Muscle of leg (tissue), 11 donors: Measurements from ENCODE around the gene NKD1. TPM values are rescaled to one million over a fixed set of nuclear protein-coding genes. Genes with fewer than 3 reads are reported as not detected.

Experiments
- DNase-seq: peaks from one replicate; pipeline ENCODE4 v3.0.0; 2013
- H3K27ac ChIP-seq: one replicate; pipeline ENCODE4 v1.5.1; 2013; ENCODE audit warnings: mild to moderate bottlenecking, low read length, control low read depth
- H3K27me3 ChIP-seq: one replicate; pipeline ENCODE4 v1.6.1; 2013; ENCODE audit warnings: low read length; ENCODE audit not compliant: control insufficient read depth, insufficient read depth
- H3K36me3 ChIP-seq: one replicate; pipeline ENCODE4 v1.6.1; 2013; ENCODE audit warnings: low read length; ENCODE audit not compliant: control insufficient read depth, insufficient read depth
- H3K4me1 ChIP-seq: one replicate; pipeline ENCODE4 v1.6.1; 2013; ENCODE audit warnings: low read length; ENCODE audit not compliant: control insufficient read depth, insufficient read depth
- H3K4me3 ChIP-seq: one replicate; pipeline ENCODE4 v1.5.1; 2013; ENCODE audit warnings: low read length, control low read depth
- H3K9me3 ChIP-seq: replicated peaks from 2 replicates; pipeline ENCODE4 v1.6.1; 2013; ENCODE audit warnings: low read depth, low read length; ENCODE audit not compliant: control insufficient read depth
- WGBS: methylation state at CpG from one replicate; pipeline ENCODE4 v1.1.5; 2013; ENCODE audit warnings: missing lambda C conversion rate; ENCODE audit not compliant: insufficient coverage; 5-methylcytosine and 5-hydroxymethylcytosine counted together
- polyA plus RNA-seq, 8 donors: library from polyadenylated mRNA; unstranded; fragments of 120-200 nt; gene quantifications; one replicate each; pipeline versions ENCODE4 v1.2.1 to v1.2.3, GENCODE V29; 2013; ENCODE audit warnings: inconsistent platforms in 1 of 8, low replicate concordance in 1 of 8; ENCODE audit not compliant: insufficient read length in 8 of 8, insufficient read depth in 1 of 8
- total RNA-seq: library from RNA; stranded (reverse); fragments of 120-200 nt; gene quantifications from one replicate; pipeline ENCODE4 v1.2.4, GENCODE V29; 2013

NKD1 gene
- total and polyA plus RNA-seq, 9 donors: 2.8 to 7.7 (median 4.5) TPM

DNA sequence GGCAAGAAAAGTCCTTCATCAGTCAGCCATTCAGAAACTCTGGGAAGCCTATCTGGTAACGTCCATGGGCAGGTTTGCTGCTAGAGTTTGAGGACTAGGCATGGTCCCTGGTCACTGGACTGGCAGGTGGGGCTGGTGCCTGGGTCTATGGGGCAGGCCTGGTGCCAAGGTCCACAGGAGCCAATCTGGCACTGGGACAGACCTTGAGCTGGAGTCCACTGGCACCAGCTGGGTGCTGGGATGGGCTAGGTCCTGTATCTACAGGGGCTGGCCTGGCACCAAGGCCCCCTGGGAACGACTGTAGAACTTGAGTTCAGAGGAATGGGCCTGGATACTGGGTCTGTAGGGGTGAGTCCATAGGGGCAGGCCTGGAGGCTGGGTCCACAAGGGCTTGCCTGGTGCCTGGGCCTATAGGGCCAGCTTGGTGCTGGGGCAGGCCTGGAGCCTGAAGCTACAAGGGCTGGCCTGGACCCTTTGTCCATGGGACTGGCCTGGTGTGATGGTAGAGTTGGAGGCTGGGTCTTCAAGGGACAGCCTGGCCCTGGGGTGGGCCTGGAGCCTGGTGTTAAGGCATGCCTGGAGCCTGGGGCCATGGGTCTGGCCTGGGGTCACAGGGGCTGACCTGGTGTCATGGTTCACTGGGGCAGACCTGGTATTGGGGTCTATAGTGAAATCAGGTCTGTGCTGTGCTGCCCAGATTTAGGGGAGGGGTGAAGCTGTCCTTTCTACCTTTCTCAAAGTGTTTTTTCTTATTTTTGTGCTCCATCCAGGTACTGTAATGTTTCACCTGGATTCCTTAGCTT is 30.5 kb upstream of the NKD1 start:
- peaks cover 5% of the 10 kb centered on the region for H3K27me3 ChIP-seq
- no peak overlapping the region for H3K4me3 ChIP-seq
- peaks cover 11% of the 10 kb centered on the region for H3K9me3 ChIP-seq
- WGBS: 95% methylated on average over 2 of the region's 2 CpGs
- DNase-seq: no peak
- H3K36me3 ChIP-seq: no peaks in the 10 kb centered on the region
- H3K27ac ChIP-seq: no peak overlapping the region
- no peaks in the 10 kb centered on the region for H3K4me1 ChIP-seq

DNA sequence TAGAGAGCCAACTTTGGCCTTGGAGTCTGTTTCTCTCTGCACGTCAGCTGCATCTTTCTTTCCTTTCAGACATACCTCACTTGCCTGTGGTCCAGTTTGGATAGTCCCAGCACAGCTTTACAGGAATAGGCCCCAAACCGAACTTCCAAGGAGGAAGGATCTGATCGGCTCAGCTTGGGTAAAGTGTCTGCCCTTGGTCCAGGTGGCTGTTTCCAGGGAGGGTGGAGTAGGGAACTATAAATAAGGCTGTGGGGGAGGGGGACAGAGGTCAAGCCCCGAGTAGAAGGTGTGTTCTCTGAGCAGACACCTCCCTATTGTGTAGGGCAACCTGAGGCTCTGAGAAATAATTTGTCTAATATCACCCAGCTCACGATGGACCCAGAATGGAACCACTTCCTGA is 29.2 kb upstream of the NKD1 start:
- WGBS: 54% methylated on average over 4 of the region's 5 CpGs
- H3K36me3 ChIP-seq: no peaks in the 10 kb centered on the region
- H3K4me3 ChIP-seq: no peak overlapping the region
- peaks cover 6% of the 10 kb centered on the region for H3K27me3 ChIP-seq
- H3K27ac ChIP-seq: no peak overlapping the region
- peaks cover 11% of the 10 kb centered on the region for H3K9me3 ChIP-seq
- H3K4me1 ChIP-seq: no peaks in the 10 kb centered on the region
- DNase-seq: no peak

DNA sequence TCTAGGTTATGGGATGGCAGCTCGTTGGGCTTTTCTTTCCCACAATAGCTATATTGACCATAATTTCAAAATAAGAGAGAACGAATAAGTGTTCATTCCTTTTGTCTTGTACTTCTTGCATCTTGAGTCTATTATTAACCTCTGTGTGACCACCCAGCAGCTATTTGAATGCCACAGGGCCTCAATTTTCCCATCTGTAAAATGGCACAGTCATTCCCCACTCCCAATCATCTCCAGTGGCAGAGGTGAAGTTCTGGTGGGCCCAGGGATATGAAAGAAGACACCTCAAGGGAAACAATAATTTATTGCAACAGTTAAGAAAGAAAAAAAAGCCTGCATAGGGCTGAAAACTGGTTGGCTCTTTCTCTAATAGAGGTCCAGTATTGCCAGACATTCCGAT is 28.6 kb upstream of the NKD1 start:
- H3K9me3 ChIP-seq: peaks cover 11% of the 10 kb centered on the region
- no peaks in the 10 kb centered on the region for H3K4me1 ChIP-seq
- H3K4me3 ChIP-seq: no peak overlapping the region
- peaks cover 6% of the 10 kb centered on the region for H3K27me3 ChIP-seq
- no peaks in the 10 kb centered on the region for H3K36me3 ChIP-seq
- 80% methylated on average over 1 of the region's 3 CpGs for WGBS
- DNase-seq: no peak
- no peak overlapping the region for H3K27ac ChIP-seq

DNA sequence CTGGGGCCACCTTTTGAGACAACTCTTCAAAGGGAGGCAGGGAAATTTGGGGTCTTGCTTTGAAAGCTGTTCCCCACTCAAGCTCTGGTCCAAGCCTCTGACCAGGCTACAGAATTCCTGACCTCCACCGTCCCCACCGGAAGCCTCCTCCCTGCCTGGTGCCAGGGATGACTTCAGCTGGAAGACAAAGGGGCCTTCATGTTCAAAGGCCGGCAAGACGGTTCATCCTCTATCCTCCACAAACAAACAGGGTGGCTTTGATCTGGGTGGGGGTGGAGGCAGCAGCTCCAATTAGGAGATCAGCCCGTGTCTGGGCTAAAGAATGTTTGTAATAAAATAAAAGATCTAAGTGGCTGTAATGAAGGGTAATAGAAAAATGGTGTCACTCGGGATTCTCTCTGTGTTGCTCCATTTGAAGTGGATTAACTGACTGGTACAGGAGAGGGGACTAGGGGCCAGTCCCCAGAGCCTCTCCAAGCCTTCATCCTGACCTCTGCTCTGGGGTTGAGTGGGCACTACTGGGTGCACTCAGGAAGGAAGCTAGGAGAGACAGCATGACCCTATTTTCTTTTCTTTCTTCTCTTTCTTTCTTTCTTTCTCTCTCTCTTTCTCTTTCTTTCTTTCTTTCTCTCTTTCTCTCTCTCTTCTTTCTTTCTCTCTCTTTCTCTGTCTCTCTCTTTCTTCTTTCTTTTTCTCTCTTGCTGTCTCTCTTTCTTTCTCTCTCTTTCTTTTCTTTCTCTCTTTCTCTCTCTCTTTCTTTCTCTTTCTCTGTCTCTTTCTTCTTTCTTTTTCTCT is 27.5 kb upstream of the NKD1 start:
- Histone ChIP-seq H3K27me3 (peaks cover 6% of the 10 kb centered on the region), H3K4me3 (no peak overlapping the region), H3K36me3 (no peaks in the 10 kb centered on the region), H3K4me1 (no peaks in the 10 kb centered on the region), H3K27ac (no peak overlapping the region), H3K9me3 (peaks cover 6% of the 10 kb centered on the region)
- WGBS: 5% methylated on average over 3 of the region's 6 CpGs
- no peak for DNase-seq

DNA sequence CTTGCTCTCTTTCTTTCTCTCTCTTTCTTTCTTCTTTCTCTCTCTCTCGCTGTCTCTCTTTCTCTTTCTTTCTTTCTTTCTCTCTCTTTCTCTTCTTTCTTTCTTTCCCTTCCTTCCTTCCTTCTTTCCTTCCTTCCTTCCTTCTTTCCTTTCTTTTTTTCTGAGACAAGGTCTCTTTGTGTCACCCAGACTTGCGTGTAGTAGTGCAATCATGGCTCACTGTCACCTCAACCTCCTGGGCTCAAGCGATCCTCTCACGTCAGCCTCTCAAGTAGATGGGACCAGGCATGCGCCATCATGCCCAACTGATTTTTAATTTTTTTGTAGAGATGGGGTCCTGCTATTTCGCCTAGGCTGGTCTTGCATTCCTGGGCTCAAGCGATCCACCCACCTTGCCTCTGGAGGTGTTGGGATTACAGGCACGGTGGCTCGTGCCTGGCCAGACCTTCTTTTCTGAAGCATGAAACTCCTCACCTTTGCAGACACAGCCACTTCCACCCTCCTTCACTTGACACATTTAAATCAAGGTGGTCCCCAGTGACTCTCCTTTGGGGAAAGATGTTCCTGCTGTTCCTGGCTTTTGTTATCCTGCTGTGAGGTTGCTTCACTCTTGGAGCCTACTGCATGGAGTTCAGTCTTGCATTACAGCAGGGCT is 26.8 kb upstream of the NKD1 start:
- H3K4me3 ChIP-seq: no peak overlapping the region
- no peaks in the 10 kb centered on the region for H3K36me3 ChIP-seq
- H3K27me3 ChIP-seq: peaks cover 8% of the 10 kb centered on the region
- H3K27ac ChIP-seq: no peak overlapping the region
- DNase-seq: no peak
- no peaks in the 10 kb centered on the region for H3K4me1 ChIP-seq
- 90% methylated on average over 1 of the region's 9 CpGs for WGBS
- peaks cover 6% of the 10 kb centered on the region for H3K9me3 ChIP-seq

DNA sequence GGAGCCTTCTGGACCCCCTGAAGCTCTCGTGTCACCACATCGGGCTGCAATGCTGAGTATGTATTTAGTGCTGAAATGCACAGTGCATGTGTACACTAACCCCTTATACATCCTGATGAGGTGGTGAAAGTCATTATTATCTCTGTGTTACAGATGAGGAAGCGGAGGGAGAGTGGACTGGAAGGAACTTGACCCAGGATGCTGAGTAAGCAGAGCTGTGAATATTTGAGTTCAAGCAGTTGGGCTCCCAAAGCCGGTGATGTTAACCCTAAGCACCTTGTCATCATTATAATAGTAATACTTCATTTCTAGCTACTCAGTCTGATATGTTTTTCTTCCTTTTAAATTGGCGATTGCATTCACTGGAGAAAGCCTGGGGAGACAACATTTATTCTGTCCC is 25.9 kb upstream of the NKD1 start:
- Histone ChIP-seq H3K4me1 (no peaks in the 10 kb centered on the region), H3K27ac (no peak overlapping the region), H3K27me3 (peaks cover 8% of the 10 kb centered on the region), H3K4me3 (no peak overlapping the region), H3K9me3 (peaks cover 4% of the 10 kb centered on the region), H3K36me3 (no peaks in the 10 kb centered on the region)
- 44% methylated on average over 1 of the region's 5 CpGs for WGBS
- no peak for DNase-seq

DNA sequence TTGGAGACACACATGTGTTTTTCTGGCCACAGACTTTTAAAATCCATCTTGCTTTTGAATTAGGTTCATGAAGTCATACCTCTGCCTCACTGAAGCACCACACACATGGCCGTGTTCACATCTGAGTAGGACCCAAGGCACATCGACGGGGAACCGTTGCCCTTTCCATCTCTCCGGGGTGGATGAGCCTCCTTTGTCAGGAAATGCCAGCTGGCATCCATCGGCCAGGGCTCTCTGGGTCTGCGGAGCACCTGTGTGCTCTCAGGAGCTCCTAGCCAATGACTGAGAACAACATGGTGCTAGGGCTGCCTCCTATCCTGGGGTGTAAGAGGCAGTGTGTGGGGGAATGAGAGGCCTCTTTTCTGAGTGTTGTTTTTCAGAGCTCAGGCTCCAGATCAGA is 24.5 kb upstream of the NKD1 start:
- WGBS: 77% methylated on average over 7 of the region's 7 CpGs
- Histone ChIP-seq H3K9me3 (no peaks in the 10 kb centered on the region), H3K27me3 (peaks cover 8% of the 10 kb centered on the region), H3K4me3 (no peak overlapping the region), H3K27ac (no peak overlapping the region), H3K36me3 (no peaks in the 10 kb centered on the region), H3K4me1 (no peaks in the 10 kb centered on the region)
- no peak for DNase-seq

DNA sequence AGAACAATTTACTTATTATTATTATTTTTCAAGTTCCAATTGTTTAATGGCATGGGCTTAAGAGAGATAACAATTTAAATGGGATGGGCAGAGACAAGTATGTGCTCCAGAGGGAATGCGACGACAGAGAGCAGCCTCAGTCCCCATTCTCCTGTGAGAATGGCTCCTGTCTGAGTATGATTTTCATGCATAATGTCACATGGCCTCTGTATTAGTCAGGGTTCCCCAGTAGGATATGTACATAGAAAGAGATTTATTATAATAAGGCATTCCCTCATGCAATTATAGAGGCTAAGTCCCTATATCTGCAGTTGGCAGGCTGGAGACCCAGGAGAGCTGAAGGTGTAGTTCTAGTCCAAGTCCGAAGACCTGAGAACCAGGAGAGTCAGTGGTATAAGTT is 22.9 kb upstream of the NKD1 start:
- peaks cover 8% of the 10 kb centered on the region for H3K27me3 ChIP-seq
- no peak for DNase-seq
- no CpG with 5 or more reads among the region's 3 CpGs for WGBS
- H3K4me3 ChIP-seq: no peak overlapping the region
- peaks cover 2% of the 10 kb centered on the region for H3K9me3 ChIP-seq
- no peaks in the 10 kb centered on the region for H3K36me3 ChIP-seq
- no peaks in the 10 kb centered on the region for H3K4me1 ChIP-seq
- no peak overlapping the region for H3K27ac ChIP-seq

DNA sequence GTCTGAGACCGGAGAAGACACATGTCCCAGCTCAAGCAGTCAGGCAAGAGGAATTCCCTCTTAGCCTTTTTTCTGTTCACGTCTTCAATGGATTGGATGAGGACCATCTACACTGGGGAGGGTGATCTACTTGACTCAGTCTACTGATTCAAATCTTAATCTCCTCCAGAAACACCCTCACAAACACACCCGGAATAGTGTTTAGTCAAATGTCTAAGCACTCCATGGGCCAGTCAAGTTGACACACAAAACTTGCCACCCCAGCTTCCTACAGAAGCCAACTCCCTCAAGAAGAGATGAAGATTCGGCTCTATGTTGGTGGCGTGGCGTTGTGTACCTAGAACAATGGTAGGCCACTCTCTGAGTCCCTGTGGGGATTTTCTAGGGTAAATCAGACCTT is 22.5 kb upstream of the NKD1 start:
- no peaks in the 10 kb centered on the region for H3K36me3 ChIP-seq
- WGBS: 100% methylated on average over 1 of the region's 6 CpGs
- DNase-seq: no peak
- peaks cover 8% of the 10 kb centered on the region for H3K27me3 ChIP-seq
- H3K27ac ChIP-seq: no peak overlapping the region
- no peaks in the 10 kb centered on the region for H3K4me1 ChIP-seq
- no peak overlapping the region for H3K4me3 ChIP-seq
- H3K9me3 ChIP-seq: peaks cover 2% of the 10 kb centered on the region

DNA sequence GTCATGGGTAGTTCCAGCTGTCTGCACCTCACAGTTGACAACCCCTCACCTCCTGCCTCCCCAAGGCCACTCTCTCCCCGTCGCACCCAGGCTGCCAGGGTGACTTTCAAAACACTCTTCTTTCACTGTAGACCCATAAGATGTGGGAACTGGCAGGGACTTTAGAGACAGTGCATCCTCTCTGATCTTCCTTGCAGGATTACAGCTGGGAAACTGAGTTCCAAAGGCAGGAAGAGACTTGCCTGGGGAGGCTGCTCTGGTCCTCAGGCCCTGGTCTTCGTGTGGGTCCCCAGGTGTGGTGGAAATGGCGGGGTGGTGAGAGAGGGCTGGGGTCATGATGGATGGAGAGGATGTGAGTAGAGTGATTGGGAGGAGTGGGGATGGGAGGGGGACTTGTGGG is 21.9 kb upstream of the NKD1 start:
- H3K9me3 ChIP-seq: peaks cover 2% of the 10 kb centered on the region
- no peaks in the 10 kb centered on the region for H3K36me3 ChIP-seq
- H3K27ac ChIP-seq: no peak overlapping the region
- H3K4me1 ChIP-seq: no peaks in the 10 kb centered on the region
- DNase-seq: no peak
- H3K4me3 ChIP-seq: no peak overlapping the region
- WGBS: 73% methylated on average over 3 of the region's 4 CpGs
- peaks cover 8% of the 10 kb centered on the region for H3K27me3 ChIP-seq
